DOHH2 (cell line): ENCODE measurements around the gene SENP2.

ENCODE experiments used
- H3F3A ChIP-seq: fragments of 200-600 bp; sonication (generic), shearing (Covaris generic); 2 replicates; pipeline ENCODE4 v1.6.0; 2016; ENCODE audit warnings: antibody characterized with exemption, mild to moderate bottlenecking; ENCODE audit not compliant: control insufficient read depth, insufficient read depth
- H3K27ac ChIP-seq: fragments of 200-600 bp; sonication (generic); 2 replicates; pipeline ENCODE4 v1.5.1; 2014; ENCODE audit warnings: low read depth, mild to moderate bottlenecking, low read length, moderate library complexity
- H3K27me3 ChIP-seq: fragments of 200-600 bp; sonication (generic); 2 replicates; pipeline ENCODE4 v1.6.1; 2014; ENCODE audit warnings: mild to moderate bottlenecking, low read length, mixed read lengths; ENCODE audit not compliant: control insufficient read depth
- H3K36me3 ChIP-seq: fragments of 200-600 bp; sonication (generic); 2 replicates; pipeline ENCODE4 v1.6.1; 2014; ENCODE audit warnings: mild to moderate bottlenecking, low read length, moderate library complexity, mixed read lengths; ENCODE audit not compliant: control insufficient read depth
- H3K4me1 ChIP-seq: fragments of 200-600 bp; sonication (generic); 2 replicates; pipeline ENCODE4 v1.6.1; 2014; ENCODE audit warnings: mild to moderate bottlenecking, low read length, mixed read lengths; ENCODE audit not compliant: control insufficient read depth
- H3K4me2 ChIP-seq: fragments of 200-600 bp; sonication (generic); 2 replicates; pipeline ENCODE4 v1.6.0; 2014; ENCODE audit warnings: mild to moderate bottlenecking, low read length, moderate library complexity
- H3K4me3 ChIP-seq: fragments of 200-600 bp; sonication (generic); 2 replicates; pipeline ENCODE4 v1.5.1; 2014; ENCODE audit warnings: mild to moderate bottlenecking, low read length, mixed read lengths
- H3K79me2 ChIP-seq: fragments of 200-600 bp; sonication (generic); 2 replicates; pipeline ENCODE4 v1.6.1; 2014; ENCODE audit warnings: mild to moderate bottlenecking, low read length, mixed read lengths; ENCODE audit not compliant: control insufficient read depth
- H3K9me2 ChIP-seq: fragments of 200-600 bp; sonication (generic); replicated peaks from 2 replicates; pipeline ENCODE4 v1.6.1; 2014; ENCODE audit warnings: mild to moderate bottlenecking, low read length, mixed read lengths; ENCODE audit not compliant: control insufficient read depth
- H3K9me3 ChIP-seq: fragments of 200-600 bp; sonication (generic); 2 replicates; pipeline ENCODE4 v1.6.1; 2014; ENCODE audit warnings: antibody characterized with exemption, low read length, mixed read lengths; ENCODE audit not compliant: control insufficient read depth, insufficient read depth
- H4K20me1 ChIP-seq: fragments of 200-600 bp; sonication (generic); 2 replicates; pipeline ENCODE4 v1.6.0; 2014; ENCODE audit warnings: low read depth, mild to moderate bottlenecking, antibody characterized with exemption, low read length, moderate library complexity; ENCODE audit not compliant: control insufficient read depth, insufficient read depth
- CTCF ChIP-seq: fragments of 200-600 bp; sonication (generic); IDR thresholded peaks from one replicate; pipeline ENCODE4 v1.5.1; 2014; ENCODE audit warnings: antibody characterized with exemption, mild to moderate bottlenecking, low read depth, low read length; ENCODE audit not compliant: poor library complexity, severe bottlenecking
- EZH2phosphoT487 ChIP-seq: fragments of 200-600 bp; sonication (generic); IDR thresholded peaks from 2 replicates; pipeline ENCODE4 v1.6.1; 2017; ENCODE audit warnings: borderline replicate concordance, mild to moderate bottlenecking, antibody characterized with exemption, low read length, moderate library complexity, mixed read lengths

The SENP2 gene

GRCh38 chr3:185585859-185586685 lies at the start of gene SENP2:
Gene SENP2 (plus strand): TSS chr3:185586295. CDS start chr3:185586414, 119 bp downstream.
- Histone ChIP-seq H3K27ac (peak within 1 kb of the TSS; percentile 55), H3K4me2 (peak within 1 kb of the TSS; percentile 79), H3K4me1 (peaks cover 41% of the 10 kb centered on the region), H3K27me3 (no peaks in the 10 kb centered on the region), H3K79me2 (peaks cover 34% of the 10 kb centered on the region), H4K20me1 (no peaks in the 10 kb centered on the region), H3K9me2 (no peaks in the 10 kb centered on the region), H3K36me3 (peaks cover 8% of the 10 kb centered on the region), H3K4me3 (peak within 1 kb of the TSS; percentile 99), H3F3A (no peaks in the 10 kb centered on the region), H3K9me3 (no peaks in the 10 kb centered on the region)
- TF ChIP-seq EZH2phosphoT487 = no peak
- no peak for TF ChIP-seq CTCF

GRCh38 chr3:185537369-185537970 lies 48.6 kb upstream of the SENP2 start:
- peaks cover 11% of the 10 kb centered on the region for H3F3A ChIP-seq
- TF ChIP-seq CTCF (no peak), EZH2phosphoT487 (no peak)
- H3K27ac ChIP-seq = peak overlapping the region; percentile 82
- H3K9me3 ChIP-seq = no peaks in the 10 kb centered on the region
- peaks cover 18% of the 10 kb centered on the region for H3K4me1 ChIP-seq
- no peaks in the 10 kb centered on the region for H4K20me1 ChIP-seq
- H3K79me2 ChIP-seq = no peaks in the 10 kb centered on the region
- H3K9me2 ChIP-seq = no peaks in the 10 kb centered on the region
- H3K27me3 ChIP-seq = no peaks in the 10 kb centered on the region
- no peaks in the 10 kb centered on the region for H3K36me3 ChIP-seq
- H3K4me3 ChIP-seq = peak overlapping the region; percentile 33
- peak overlapping the region; percentile 71 for H3K4me2 ChIP-seq

GRCh38 chr3:185539934-185540333 lies 46.2 kb upstream of the SENP2 start:
- TF ChIP-seq CTCF = no peak
- no peak for TF ChIP-seq EZH2phosphoT487
- no peaks in the 10 kb centered on the region for H3K79me2 ChIP-seq
- H3F3A ChIP-seq = peaks cover 11% of the 10 kb centered on the region
- no peaks in the 10 kb centered on the region for H3K9me3 ChIP-seq
- no peaks in the 10 kb centered on the region for H4K20me1 ChIP-seq
- no peak overlapping the region for H3K4me3 ChIP-seq
- no peaks in the 10 kb centered on the region for H3K27me3 ChIP-seq
- H3K27ac ChIP-seq = no peak overlapping the region
- H3K4me2 ChIP-seq = no peak overlapping the region
- H3K4me1 ChIP-seq = peaks cover 18% of the 10 kb centered on the region
- no peaks in the 10 kb centered on the region for H3K36me3 ChIP-seq
- H3K9me2 ChIP-seq = no peaks in the 10 kb centered on the region
